Lung (tissue), 12 donors: Measurements from ENCODE around the gene CCDC33. TPM values are rescaled to one million over a fixed set of nuclear protein-coding genes. Genes with fewer than 3 reads are reported as not detected.

Experiments
- ATAC-seq: fragments of 200-7000 bp; cut with Tn5 transposase; one replicate; pipeline ENCODE4 v1.9.1; 2020; ENCODE audit warnings: moderate number of reproducible peaks; ENCODE audit not compliant: insufficient read depth, low FRiP score
- DNase-seq, 3 donors: peaks; one replicate each; pipeline ENCODE4 v3.0.0-alpha.2; 2013 to 2017
- H3K27ac ChIP-seq, 2 donors: one replicate each; pipeline ENCODE4 v1.5.1; 2013; ENCODE audit warnings: mild to moderate bottlenecking in 2 of 2, moderate library complexity in 2 of 2, control low read depth in 1 of 2, inconsistent platforms in 1 of 2, low read depth in 1 of 2, low read length in 1 of 2
- H3K27me3 ChIP-seq, 3 donors: one replicate each; pipeline ENCODE4 v1.5.1; 2013; ENCODE audit warnings: low read length in 2 of 3; ENCODE audit not compliant: control insufficient read depth in 3 of 3, insufficient read depth in 3 of 3
- H3K36me3 ChIP-seq, 4 donors: one replicate each; pipeline ENCODE4 v1.5.1; 2013; ENCODE audit warnings: low read length in 4 of 4, mild to moderate bottlenecking in 1 of 4, moderate library complexity in 1 of 4; ENCODE audit not compliant: control insufficient read depth in 4 of 4, insufficient read depth in 4 of 4
- H3K4me1 ChIP-seq, 5 donors: one replicate each; pipeline ENCODE4 v1.5.1; 2013; ENCODE audit warnings: low read length in 5 of 5, mild to moderate bottlenecking in 2 of 5, moderate library complexity in 1 of 5; ENCODE audit not compliant: control insufficient read depth in 5 of 5, insufficient read depth in 5 of 5
- H3K4me3 ChIP-seq: one replicate; pipeline ENCODE4 v1.5.1; 2013; ENCODE audit warnings: mild to moderate bottlenecking, control low read depth, moderate library complexity
- H3K9ac ChIP-seq, 2 donors: one replicate each; pipeline ENCODE4 v1.5.1; 2013; ENCODE audit warnings: low read length in 2 of 2, control low read depth in 1 of 2; ENCODE audit not compliant: insufficient read depth in 1 of 2
- H3K9me3 ChIP-seq, 4 donors: one replicate each; pipeline ENCODE4 v1.5.1; 2013; ENCODE audit warnings: low read length in 3 of 4, mild to moderate bottlenecking in 1 of 4, moderate library complexity in 1 of 4; ENCODE audit not compliant: control insufficient read depth in 4 of 4, insufficient read depth in 3 of 4
- CTCF ChIP-seq: IDR thresholded peaks from 2 replicates; pipeline ENCODE4 v1.5.1; 2012; ENCODE audit warnings: mild to moderate bottlenecking; ENCODE audit errors: control extremely low read depth, extremely low read depth
- WGBS, 2 donors: extraction: QIAGEN DNeasy Blood & Tissue Kit; methylation state at CpG; one replicate each; pipeline ENCODE4 v1.1.7; 2013; 5-methylcytosine and 5-hydroxymethylcytosine counted together
- polyA plus RNA-seq, 2 donors: library from polyadenylated mRNA; stranded (reverse); fragments of 200-250 nt; gene quantifications; one replicate each; pipeline ENCODE4 v1.2.1, GENCODE V29; 2013
- total RNA-seq, 2 donors: library from RNA; depleted of rRNA in 1 of 2; stranded (reverse); fragments of >200 nt in 1 of 2; gene quantifications; one replicate each; pipeline ENCODE4 v1.2.1, GENCODE V29; 2014 to 2021
- donor health status: control.
- donor health status: control.
- donor health status: Bipolar disorder and iron deficiency.
- donor health status: healthy.
- donor health status: DM: yes; HTN: yes; CAD: no.

The CCDC33 gene
- total and polyA plus RNA-seq, 4 donors = 4.3 to 14.1 (median 9.1) TPM

GRCh38 chr15:74257105-74257504, 21.0 kb downstream of the CCDC33 start:
- H3K27me3 ChIP-seq = peaks cover 0 to 7% (median 0%) of the 10 kb centered on the region in 3 donors
- DNase-seq = no peak
- ATAC-seq = no peak
- TF ChIP-seq CTCF = no peak
- no peaks in the 10 kb centered on the region for H3K36me3 ChIP-seq
- no peak overlapping the region for H3K9ac ChIP-seq
- peaks cover 0 to 9% (median 0%) of the 10 kb centered on the region in 5 donors for H3K4me1 ChIP-seq
- peaks cover 0 to 1% (median 0%) of the 10 kb centered on the region in 4 donors for H3K9me3 ChIP-seq
- no peak overlapping the region for H3K4me3 ChIP-seq
- H3K27ac ChIP-seq = no peak overlapping the region
- 75 to 76% methylated on average over 6 of the region's 6 CpGs for WGBS, 2 donors

GRCh38 chr15:74257623-74258022, 21.5 kb downstream of the CCDC33 start:
- H3K4me1 ChIP-seq = peaks cover 0 to 4% (median 0%) of the 10 kb centered on the region in 5 donors
- ATAC-seq (no peak), DNase-seq (no peak)
- no peak for TF ChIP-seq CTCF
- H3K36me3 ChIP-seq = no peaks in the 10 kb centered on the region
- H3K27me3 ChIP-seq = peaks cover 0 to 7% (median 0%) of the 10 kb centered on the region in 3 donors
- no peak overlapping the region for H3K27ac ChIP-seq
- no peak overlapping the region for H3K9ac ChIP-seq
- WGBS, 2 donors = 85 to 90% methylated on average over 1 of the region's 1 CpG
- peaks cover 0 to 1% (median 0%) of the 10 kb centered on the region in 4 donors for H3K9me3 ChIP-seq
- no peak overlapping the region for H3K4me3 ChIP-seq

GRCh38 chr15:74258456-74259291, 22.5 kb downstream of the CCDC33 start:
- WGBS, 2 donors = 60 to 69% methylated on average over 7 of the region's 7 CpGs
- TF ChIP-seq CTCF = no peak
- Histone ChIP-seq H3K36me3 (no peaks in the 10 kb centered on the region), H3K9ac (no peak overlapping the region), H3K27ac (no peak overlapping the region), H3K4me1 (peaks cover 0 to 9% (median 3%) of the 10 kb centered on the region in 5 donors), H3K4me3 (no peak overlapping the region), H3K27me3 (peaks cover 0 to 10% (median 0%) of the 10 kb centered on the region in 3 donors), H3K9me3 (peaks cover 0 to 1% (median 0%) of the 10 kb centered on the region in 4 donors)
- ATAC-seq (no peak), DNase-seq (no peak)
